Activated naive CD8-positive, alpha-beta T cell treated with anti-CD3 and anti-CD28 coated beads, Interleukin-2, amount 50 U/mL, for 24 hours (primary cell): ENCODE data around the gene PRPH2.
"Not testable (repeated sequence)": the region's sequence is repeated elsewhere in the genome, so short reads cannot be mapped to it uniquely, and the experiment has no call there.

Experiments
- ATAC-seq: fragments of 150-1000 bp; cut with Tn5 transposase; one replicate; pipeline ENCODE4 v1.10.0; 2021
- DNase-seq: peaks from one replicate; pipeline ENCODE4 v3.0.0; 2021
- H3K27ac Mint-ChIP-seq: one replicate; pipeline ENCODE4 v1.8.0; 2021; ENCODE audit warnings: mild to moderate bottlenecking, mixed read lengths
- H3K27me3 Mint-ChIP-seq: one replicate; pipeline ENCODE4 v1.8.0; 2021; ENCODE audit warnings: mixed read lengths
- H3K36me3 Mint-ChIP-seq: one replicate; pipeline ENCODE4 v1.8.0; 2021; ENCODE audit warnings: low read depth, mixed read lengths
- H3K4me1 Mint-ChIP-seq: one replicate; pipeline ENCODE4 v1.8.0; 2021; ENCODE audit warnings: mixed read lengths
- H3K4me3 Mint-ChIP-seq: one replicate; pipeline ENCODE4 v1.8.0; 2021; ENCODE audit warnings: mild to moderate bottlenecking, moderate library complexity, mixed read lengths
- H3K9me3 Mint-ChIP-seq: one replicate; pipeline ENCODE4 v1.8.0; 2021; ENCODE audit warnings: mixed read lengths

Gene PRPH2

GRCh38 chr6:42746463-42747391 is 24.3 kb upstream of the PRPH2 start:
- no peaks in the 10 kb centered on the region for H3K9me3 Mint-ChIP-seq
- ATAC-seq (peak; percentile 82), DNase-seq (peak; percentile 86)
- peaks cover 18% of the 10 kb centered on the region for H3K36me3 Mint-ChIP-seq
- peak overlapping the region; percentile 96 for H3K27ac Mint-ChIP-seq
- H3K27me3 Mint-ChIP-seq, result no peaks in the 10 kb centered on the region
- peaks cover 41% of the 10 kb centered on the region for H3K4me1 Mint-ChIP-seq
- peak overlapping the region; percentile 95 for H3K4me3 Mint-ChIP-seq

GRCh38 chr6:42745640-42746462 is 23.5 kb upstream of the PRPH2 start, which contains the start of gene TBCC:
TBCC (minus strand) TSS chr6:42746103; CDS start chr6:42746073, 30 bp downstream.
- DNase-seq, result peak; percentile 91
- H3K27ac Mint-ChIP-seq, result peak within 1 kb of the TSS; percentile 96
- H3K27me3 Mint-ChIP-seq, result no peaks in the 10 kb centered on the region
- H3K4me1 Mint-ChIP-seq, result peaks cover 36% of the 10 kb centered on the region
- no peaks in the 10 kb centered on the region for H3K9me3 Mint-ChIP-seq
- peak within 1 kb of the TSS; percentile 95 for H3K4me3 Mint-ChIP-seq
- H3K36me3 Mint-ChIP-seq, result peaks cover 18% of the 10 kb centered on the region
- ATAC-seq, result peak; percentile 75

GRCh38 chr6:42745083-42745639 is 22.8 kb upstream of the PRPH2 start:
- DNase-seq (peak; percentile 43), ATAC-seq (no peak)
- H3K4me3 Mint-ChIP-seq, result peak overlapping the region; percentile 95

GRCh38 chr6:42744351-42744893 is 22.0 kb upstream of the PRPH2 start:
- Mint-ChIP-seq H3K9me3 (no peaks in the 10 kb centered on the region), H3K27ac (peak overlapping the region; percentile 52), H3K36me3 (peaks cover 18% of the 10 kb centered on the region), H3K4me1 (peaks cover 36% of the 10 kb centered on the region), H3K4me3 (peak overlapping the region; percentile 95), H3K27me3 (no peaks in the 10 kb centered on the region)
- no peak for ATAC-seq
- no peak for DNase-seq

More at GRCh38 chr6:42745083-42745639, 22.8 kb upstream of the PRPH2 start:
- Mint-ChIP-seq H3K27ac (peak overlapping the region; percentile 96), H3K4me1 (peaks cover 36% of the 10 kb centered on the region), H3K9me3 (no peaks in the 10 kb centered on the region), H3K36me3 (peaks cover 18% of the 10 kb centered on the region), H3K27me3 (no peaks in the 10 kb centered on the region)

- H3K27ac Mint-ChIP-seq, result no peak overlapping the region
- no peaks in the 10 kb centered on the region for H3K9me3 Mint-ChIP-seq
- H3K4me3 Mint-ChIP-seq, result no peak overlapping the region
- peaks cover 16% of the 10 kb centered on the region for H3K36me3 Mint-ChIP-seq
- peaks cover 18% of the 10 kb centered on the region for H3K4me1 Mint-ChIP-seq
- no peak for ATAC-seq
- no peaks in the 10 kb centered on the region for H3K27me3 Mint-ChIP-seq
- no peak for DNase-seq
Observed at GRCh38 chr6:42742116-42742894, 19.9 kb upstream of the PRPH2 start.

GRCh38 chr6:42740725-42741124 is 18.3 kb upstream of the PRPH2 start:
- Mint-ChIP-seq H3K4me1 (peaks cover 14% of the 10 kb centered on the region), H3K9me3 (no peaks in the 10 kb centered on the region), H3K36me3 (peaks cover 13% of the 10 kb centered on the region), H3K4me3 (no peak overlapping the region), H3K27ac (no peak overlapping the region), H3K27me3 (no peaks in the 10 kb centered on the region)
- ATAC-seq, result no peak
- DNase-seq, result no peak

- DNase-seq (no peak), ATAC-seq (no peak)
- no peaks in the 10 kb centered on the region for H3K9me3 Mint-ChIP-seq
- H3K4me3 Mint-ChIP-seq, result no peak overlapping the region
- no peaks in the 10 kb centered on the region for H3K36me3 Mint-ChIP-seq
- H3K27me3 Mint-ChIP-seq, result no peaks in the 10 kb centered on the region
- H3K4me1 Mint-ChIP-seq, result no peaks in the 10 kb centered on the region
- H3K27ac Mint-ChIP-seq, result no peak overlapping the region
Observed at GRCh38 chr6:42735976-42736375, 13.6 kb upstream of the PRPH2 start.

GRCh38 chr6:42733867-42734481 is 11.6 kb upstream of the PRPH2 start:
- not testable (repeated sequence) for H3K27me3 Mint-ChIP-seq, H3K27ac Mint-ChIP-seq, ATAC-seq, DNase-seq, H3K9me3 Mint-ChIP-seq, H3K36me3 Mint-ChIP-seq, H3K4me1 Mint-ChIP-seq, H3K4me3 Mint-ChIP-seq

GRCh38 chr6:42729731-42730130 is 7.3 kb upstream of the PRPH2 start:
- H3K36me3 Mint-ChIP-seq, result no peaks in the 10 kb centered on the region
- no peaks in the 10 kb centered on the region for H3K27me3 Mint-ChIP-seq
- H3K4me1 Mint-ChIP-seq, result peaks cover 18% of the 10 kb centered on the region
- no peak overlapping the region for H3K4me3 Mint-ChIP-seq
- H3K9me3 Mint-ChIP-seq, result no peaks in the 10 kb centered on the region
- DNase-seq (no peak), ATAC-seq (no peak)
- H3K27ac Mint-ChIP-seq, result no peak overlapping the region

GRCh38 chr6:42727627-42728026 is 5.2 kb upstream of the PRPH2 start:
- H3K4me3 Mint-ChIP-seq, result peak overlapping the region; percentile 80
- H3K27ac Mint-ChIP-seq, result peak overlapping the region; percentile 97

GRCh38 chr6:42727087-42727611 is 4.8 kb upstream of the PRPH2 start:
- Mint-ChIP-seq H3K4me3 (peak overlapping the region; percentile 80), H3K27me3 (no peaks in the 10 kb centered on the region), H3K36me3 (no peaks in the 10 kb centered on the region), H3K27ac (peak overlapping the region; percentile 97), H3K4me1 (peaks cover 18% of the 10 kb centered on the region), H3K9me3 (no peaks in the 10 kb centered on the region)
- DNase-seq, result peak; percentile 28
- no peak for ATAC-seq

More at GRCh38 chr6:42727627-42728026, 5.2 kb upstream of the PRPH2 start:
- Mint-ChIP-seq H3K9me3 (no peaks in the 10 kb centered on the region), H3K36me3 (no peaks in the 10 kb centered on the region), H3K4me1 (peaks cover 18% of the 10 kb centered on the region), H3K27me3 (no peaks in the 10 kb centered on the region)
- ATAC-seq (no peak), DNase-seq (no peak)

GRCh38 chr6:42726485-42727086 is 4.2 kb upstream of the PRPH2 start:
- Mint-ChIP-seq H3K27ac (peak overlapping the region; percentile 97), H3K4me3 (peak overlapping the region; percentile 80), H3K4me1 (peaks cover 18% of the 10 kb centered on the region), H3K27me3 (no peaks in the 10 kb centered on the region), H3K9me3 (no peaks in the 10 kb centered on the region), H3K36me3 (no peaks in the 10 kb centered on the region)
- peak; percentile 96 for ATAC-seq
- DNase-seq, result peak; percentile 64

GRCh38 chr6:42726026-42726425 is 3.6 kb upstream of the PRPH2 start:
- Mint-ChIP-seq H3K4me1 (peaks cover 18% of the 10 kb centered on the region), H3K9me3 (no peaks in the 10 kb centered on the region), H3K36me3 (no peaks in the 10 kb centered on the region), H3K27me3 (no peaks in the 10 kb centered on the region), H3K4me3 (peak overlapping the region; percentile 80), H3K27ac (peak overlapping the region; percentile 97)
- ATAC-seq (no peak), DNase-seq (no peak)
